MM.1S (cell line): Measurements from ENCODE around the gene C1orf56.

ENCODE experiments used
- DNase-seq: peaks from one replicate; pipeline ENCODE4 v3.0.0-alpha.2; 2015
- H2AFZ ChIP-seq: fragments of 300-600 bp; sonication (generic); 2 replicates; pipeline ENCODE4 v1.6.0; 2016; ENCODE audit warnings: antibody characterized with exemption, low read length
- H3F3A ChIP-seq: fragments of 300-600 bp; sonication (generic); 2 replicates; pipeline ENCODE4 v1.6.1; 2016; ENCODE audit warnings: mild to moderate bottlenecking, antibody characterized with exemption, low read length, moderate library complexity, mixed read lengths; ENCODE audit not compliant: insufficient read depth
- H3K27ac ChIP-seq: fragments of 300-600 bp; sonication (generic); 2 replicates; pipeline ENCODE4 v1.5.1; 2016; ENCODE audit warnings: mild to moderate bottlenecking, low read length
- H3K27me3 ChIP-seq: fragments of 300-600 bp; sonication (generic); replicated peaks from 2 replicates; pipeline ENCODE4 v1.6.0; 2016; ENCODE audit warnings: low read length; ENCODE audit not compliant: insufficient read depth
- H3K36me3 ChIP-seq: fragments of 300-600 bp; sonication (generic); replicated peaks from 2 replicates; pipeline ENCODE4 v1.6.1; 2016; ENCODE audit warnings: mild to moderate bottlenecking, low read length, mixed read lengths; ENCODE audit not compliant: insufficient read depth
- H3K4me1 ChIP-seq: fragments of 300-600 bp; sonication (generic); 2 replicates; pipeline ENCODE4 v1.6.1; 2016; ENCODE audit warnings: low read length, mixed read lengths
- H3K4me2 ChIP-seq: fragments of 300-600 bp; sonication (generic); 2 replicates; pipeline ENCODE4 v1.6.0; 2016; ENCODE audit warnings: low read depth, low read length
- H3K4me3 ChIP-seq: fragments of 300-600 bp; sonication (generic); 2 replicates; pipeline ENCODE4 v1.5.1; 2016; ENCODE audit warnings: low read length, mixed read lengths
- H3K79me2 ChIP-seq: fragments of 300-600 bp; sonication (generic); 2 replicates; pipeline ENCODE4 v1.6.1; 2016; ENCODE audit warnings: mixed run types, low read length, mixed read lengths
- H3K9ac ChIP-seq: fragments of 300-600 bp; sonication (generic); 2 replicates; pipeline ENCODE4 v1.6.1; 2016; ENCODE audit warnings: low read length, mixed read lengths
- H3K9me2 ChIP-seq: fragments of 300-600 bp; sonication (generic); replicated peaks from 2 replicates; pipeline ENCODE4 v1.6.1; 2016; ENCODE audit warnings: mild to moderate bottlenecking, low read length, mixed read lengths; ENCODE audit not compliant: insufficient read depth
- H3K9me3 ChIP-seq: fragments of 300-600 bp; sonication (generic); replicated peaks from 2 replicates; pipeline ENCODE4 v1.6.1; 2016; ENCODE audit warnings: mild to moderate bottlenecking, low read length, mixed read lengths; ENCODE audit not compliant: insufficient read depth
- H4K20me1 ChIP-seq: fragments of 300-600 bp; sonication (generic); 2 replicates; pipeline ENCODE4 v1.6.1; 2016; ENCODE audit warnings: mild to moderate bottlenecking, low read length, moderate library complexity, mixed read lengths; ENCODE audit not compliant: insufficient read depth
- CTCF ChIP-seq: fragments of 300-600 bp; sonication (generic); IDR thresholded peaks from 2 replicates; pipeline ENCODE4 v1.5.1; 2016; ENCODE audit warnings: antibody characterized with exemption, low read length, mixed read lengths
- EZH2 ChIP-seq: fragments of 300-600 bp; sonication (generic); optimal IDR thresholded peaks from 2 replicates; pipeline ENCODE3; 2017; ENCODE audit warnings: low read depth, mild to moderate bottlenecking, antibody characterized with exemption, low read length, mixed read lengths
- EZH2phosphoT487 ChIP-seq: fragments of 300-600 bp; sonication (generic); IDR thresholded peaks from 2 replicates; pipeline ENCODE4 v1.6.1; 2018; ENCODE audit warnings: antibody characterized with exemption, low read length

The C1orf56 gene

GRCh38 chr1:151051356-151052009, 3.9 kb downstream of the C1orf56 start:
- H3K9me3 ChIP-seq: no peaks in the 10 kb centered on the region
- H3K9ac ChIP-seq: no peak overlapping the region
- no peaks in the 10 kb centered on the region for H3K27me3 ChIP-seq
- H4K20me1 ChIP-seq: no peaks in the 10 kb centered on the region; the same call in 1 of the 2 replicates
- H3F3A ChIP-seq: peaks cover 16% of the 10 kb centered on the region
- peaks cover 19% of the 10 kb centered on the region for H3K36me3 ChIP-seq
- peaks cover 23% of the 10 kb centered on the region for H3K79me2 ChIP-seq
- DNase-seq: no peak
- TF ChIP-seq CTCF: no peak
- no peak for TF ChIP-seq EZH2phosphoT487
- TF ChIP-seq EZH2: no peak
- H3K4me1 ChIP-seq: peaks cover 25% of the 10 kb centered on the region
- no peak overlapping the region for H3K4me2 ChIP-seq
- H3K4me3 ChIP-seq: no peak overlapping the region
- H3K9me2 ChIP-seq: no peaks in the 10 kb centered on the region
- no peak overlapping the region for H3K27ac ChIP-seq
- no peak overlapping the region for H2AFZ ChIP-seq

- no peak overlapping the region for H3K9ac ChIP-seq
- H3K79me2 ChIP-seq: peaks cover 57% of the 10 kb centered on the region
Measured at GRCh38 chr1:151054971-151055547, 7.5 kb downstream of the C1orf56 start.

GRCh38 chr1:151055581-151055980, 8.0 kb downstream of the C1orf56 start:
- DNase-seq: no peak
- Histone ChIP-seq H3K9me3 (no peaks in the 10 kb centered on the region), H3K4me1 (peaks cover 39% of the 10 kb centered on the region), H3K4me2 (peak overlapping the region; percentile 96; the same call in 1 of the 2 replicates), H2AFZ (no peak overlapping the region), H3K9ac (peak overlapping the region; percentile 18; the same call in 1 of the 2 replicates), H3K27me3 (no peaks in the 10 kb centered on the region), H3K9me2 (no peaks in the 10 kb centered on the region), H4K20me1 (no peaks in the 10 kb centered on the region; the same call in 1 of the 2 replicates), H3K27ac (no peak overlapping the region; the same call in 1 of the 2 replicates), H3K4me3 (no peak overlapping the region), H3K79me2 (peaks cover 57% of the 10 kb centered on the region), H3F3A (peaks cover 26% of the 10 kb centered on the region), H3K36me3 (peaks cover 19% of the 10 kb centered on the region)
- no peak for TF ChIP-seq EZH2
- TF ChIP-seq EZH2phosphoT487: no peak
- TF ChIP-seq CTCF: no peak

More at GRCh38 chr1:151054971-151055547, 7.5 kb downstream of the C1orf56 start:
- no peaks in the 10 kb centered on the region; the same call in 1 of the 2 replicates for H4K20me1 ChIP-seq
- H3K27me3 ChIP-seq: no peaks in the 10 kb centered on the region
- no peak overlapping the region for H3K27ac ChIP-seq
- H2AFZ ChIP-seq: no peak overlapping the region
- TF ChIP-seq CTCF (no peak), EZH2 (no peak), EZH2phosphoT487 (no peak)
- no peak for DNase-seq
- H3K36me3 ChIP-seq: peaks cover 19% of the 10 kb centered on the region
- H3F3A ChIP-seq: peaks cover 28% of the 10 kb centered on the region
- peaks cover 43% of the 10 kb centered on the region for H3K4me1 ChIP-seq
- H3K4me2 ChIP-seq: no peak overlapping the region
- no peaks in the 10 kb centered on the region for H3K9me2 ChIP-seq
- no peaks in the 10 kb centered on the region for H3K9me3 ChIP-seq
- no peak overlapping the region for H3K4me3 ChIP-seq
